Gastroesophageal sphincter (tissue), 4 donors: Measurements from ENCODE around the gene CSGALNACT2. TPM values are rescaled to one million over a fixed set of nuclear protein-coding genes. Genes with fewer than 3 reads are reported as not detected.

Experiments
- ATAC-seq: fragments of 150-250 bp; one replicate; pipeline ENCODE4 v1.9.1; 2016; ENCODE audit warnings: mild to moderate bottlenecking, moderate library complexity
- H3K27ac ChIP-seq, 4 donors: fragments of 200-600 bp; sonication (generic) in 3 of 4; 1 replicate in 3 of 4; 2 replicates in 1 of 4; pipeline ENCODE4 v1.5.1; 2016 to 2019
- H3K27me3 ChIP-seq: fragments of 200-600 bp; sonication (generic); one replicate; pipeline ENCODE4 v1.5.1; 2019
- H3K36me3 ChIP-seq, 2 donors: fragments of 200-600 bp; sonication (generic); one replicate each; pipeline ENCODE4 v1.5.1; 2019; ENCODE audit warnings: control low read depth in 1 of 2
- H3K4me1 ChIP-seq, 3 donors: fragments of 200-600 bp; sonication (generic); 1 replicate in 2 of 3; 2 replicates in 1 of 3; pipeline ENCODE4 v1.5.1; 2016 to 2019; ENCODE audit warnings: control low read depth in 2 of 3
- H3K4me3 ChIP-seq, 2 donors: fragments of 200-600 bp; sonication (generic); one replicate each; pipeline ENCODE4 v1.5.1; 2019; ENCODE audit warnings: mild to moderate bottlenecking in 1 of 2, moderate library complexity in 1 of 2
- H3K9me3 ChIP-seq, 3 donors: fragments of 200-600 bp; sonication (generic); one replicate each; pipeline ENCODE4 v1.5.1; 2017 to 2019; ENCODE audit warnings: control low read depth in 2 of 3
- EP300 ChIP-seq: sonication (generic); formaldehyde crosslinking; IDR thresholded peaks from one replicate; pipeline ENCODE4 v1.6.1; 2017; ENCODE audit warnings: antibody characterized with exemption, mild to moderate bottlenecking
- POLR2A ChIP-seq, 2 donors: fragments of 450-650 bp; IDR thresholded peaks; one replicate each; pipeline ENCODE4 v1.6.1; 2017; ENCODE audit warnings: antibody characterized with exemption in 2 of 2, mild to moderate bottlenecking in 2 of 2, moderate library complexity in 1 of 2
- POLR2AphosphoS5 ChIP-seq: sonication (generic); formaldehyde crosslinking; IDR thresholded peaks from one replicate; pipeline ENCODE4 v1.6.1; 2017; ENCODE audit warnings: antibody characterized with exemption
- WGBS, 2 donors: methylation state at CpG; one replicate each; pipeline ENCODE4 v1.1.5; 2018; ENCODE audit warnings: low coverage in 1 of 2; 5-methylcytosine and 5-hydroxymethylcytosine counted together
- total RNA-seq, 4 donors: library from RNA; depleted of rRNA; stranded (reverse); fragments of >200 nt; gene quantifications; one replicate each; pipeline ENCODE4 v1.1.0, GENCODE V29; 2016
- TF ChIP-seq, protein P1 (sequence below), 4 experiments: fragments of 200-600 bp in 2 of 4; fragments of 450-650 bp in 2 of 4; sonication (generic) in 1 of 4; IDR thresholded peaks; one replicate each; pipeline ENCODE4 v1.5.1; 2017 to 2019; ENCODE audit warnings: antibody characterized with exemption in 4 of 4, mild to moderate bottlenecking in 2 of 4, moderate library complexity in 2 of 4

Gene CSGALNACT2
- total RNA-seq, 4 donors from 2014 or later, result 28.4 to 37.4 (median 32.7) TPM

DNA sequence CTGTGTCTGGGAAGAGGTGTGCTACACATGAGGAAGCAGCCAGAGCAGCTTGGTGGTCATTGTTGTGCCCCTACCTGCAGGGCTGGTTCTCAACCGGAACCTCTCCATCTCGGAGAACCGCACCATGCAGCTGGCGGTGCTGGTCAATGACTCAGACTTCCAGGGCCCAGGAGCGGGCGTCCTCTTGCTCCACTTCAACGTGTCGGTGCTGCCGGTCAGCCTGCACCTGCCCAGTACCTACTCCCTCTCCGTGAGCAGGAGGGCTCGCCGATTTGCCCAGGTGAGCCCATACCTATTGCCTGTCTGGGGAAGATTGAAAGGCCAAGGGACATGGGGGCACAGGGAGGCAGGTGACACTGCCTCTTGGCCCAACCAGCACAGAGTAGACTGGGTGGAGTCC lies 29.3 kb upstream of the CSGALNACT2 start:
- peaks cover 11% of the 10 kb centered on the region for H3K27me3 ChIP-seq

DNA sequence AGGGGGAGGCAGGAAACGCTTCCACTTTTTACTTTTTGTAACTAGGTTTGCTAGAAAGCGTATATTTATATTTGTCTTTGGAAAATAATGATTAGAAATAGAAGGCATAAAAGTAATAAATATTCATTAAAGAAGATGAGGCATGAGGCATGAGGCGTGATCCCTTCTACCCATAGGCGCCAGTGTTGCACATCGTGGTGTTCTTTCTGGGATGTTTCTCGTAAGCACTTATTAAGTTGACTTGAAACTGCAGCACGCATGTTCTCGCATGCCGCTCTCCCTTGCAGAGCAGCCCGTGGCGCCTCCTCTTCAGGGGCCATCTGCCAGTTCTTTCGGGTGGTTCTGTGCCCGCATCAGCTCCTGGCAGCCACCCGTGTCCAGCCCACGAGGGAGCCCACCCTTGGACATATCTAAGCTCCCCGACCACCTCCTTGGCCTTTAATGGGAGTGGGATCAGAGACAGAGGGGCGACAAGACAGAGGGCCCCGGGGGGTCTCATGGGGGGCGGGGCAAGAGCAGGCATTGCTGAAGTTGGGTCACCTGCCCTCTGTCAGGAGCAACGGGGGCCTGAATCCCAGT lies 28.5 kb upstream of the CSGALNACT2 start:
- WGBS, 2 donors, result 79 to 87% methylated on average over 9 to 11 of the region's 20 CpGs
- no peak for ATAC-seq

More for the DNA sequence above, 29.3 kb upstream of the CSGALNACT2 start:
- TF ChIP-seq POLR2AphosphoS5 (no peak), EP300 (no peak), POLR2A (IDR thresholded peaks at IDR 0.05) (no peak)
- TF ChIP-seq, protein P1, sequence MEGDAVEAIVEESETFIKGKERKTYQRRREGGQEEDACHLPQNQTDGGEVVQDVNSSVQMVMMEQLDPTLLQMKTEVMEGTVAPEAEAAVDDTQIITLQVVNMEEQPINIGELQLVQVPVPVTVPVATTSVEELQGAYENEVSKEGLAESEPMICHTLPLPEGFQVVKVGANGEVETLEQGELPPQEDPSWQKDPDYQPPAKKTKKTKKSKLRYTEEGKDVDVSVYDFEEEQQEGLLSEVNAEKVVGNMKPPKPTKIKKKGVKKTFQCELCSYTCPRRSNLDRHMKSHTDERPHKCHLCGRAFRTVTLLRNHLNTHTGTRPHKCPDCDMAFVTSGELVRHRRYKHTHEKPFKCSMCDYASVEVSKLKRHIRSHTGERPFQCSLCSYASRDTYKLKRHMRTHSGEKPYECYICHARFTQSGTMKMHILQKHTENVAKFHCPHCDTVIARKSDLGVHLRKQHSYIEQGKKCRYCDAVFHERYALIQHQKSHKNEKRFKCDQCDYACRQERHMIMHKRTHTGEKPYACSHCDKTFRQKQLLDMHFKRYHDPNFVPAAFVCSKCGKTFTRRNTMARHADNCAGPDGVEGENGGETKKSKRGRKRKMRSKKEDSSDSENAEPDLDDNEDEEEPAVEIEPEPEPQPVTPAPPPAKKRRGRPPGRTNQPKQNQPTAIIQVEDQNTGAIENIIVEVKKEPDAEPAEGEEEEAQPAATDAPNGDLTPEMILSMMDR (IDR thresholded peaks at IDR 0.05), result no peak
- no peak overlapping the region for H3K4me3 ChIP-seq
- no peak overlapping the region for H3K27ac ChIP-seq
- H3K36me3 ChIP-seq, result no peaks in the 10 kb centered on the region
- no peak for ATAC-seq
- H3K4me1 ChIP-seq, result peaks cover 0 to 21% (median 6%) of the 10 kb centered on the region in 3 donors
- H3K9me3 ChIP-seq, result no peaks in the 10 kb centered on the region
- no CpG with 5 or more reads among the region's 12 CpGs for WGBS, 2 donors

DNA sequence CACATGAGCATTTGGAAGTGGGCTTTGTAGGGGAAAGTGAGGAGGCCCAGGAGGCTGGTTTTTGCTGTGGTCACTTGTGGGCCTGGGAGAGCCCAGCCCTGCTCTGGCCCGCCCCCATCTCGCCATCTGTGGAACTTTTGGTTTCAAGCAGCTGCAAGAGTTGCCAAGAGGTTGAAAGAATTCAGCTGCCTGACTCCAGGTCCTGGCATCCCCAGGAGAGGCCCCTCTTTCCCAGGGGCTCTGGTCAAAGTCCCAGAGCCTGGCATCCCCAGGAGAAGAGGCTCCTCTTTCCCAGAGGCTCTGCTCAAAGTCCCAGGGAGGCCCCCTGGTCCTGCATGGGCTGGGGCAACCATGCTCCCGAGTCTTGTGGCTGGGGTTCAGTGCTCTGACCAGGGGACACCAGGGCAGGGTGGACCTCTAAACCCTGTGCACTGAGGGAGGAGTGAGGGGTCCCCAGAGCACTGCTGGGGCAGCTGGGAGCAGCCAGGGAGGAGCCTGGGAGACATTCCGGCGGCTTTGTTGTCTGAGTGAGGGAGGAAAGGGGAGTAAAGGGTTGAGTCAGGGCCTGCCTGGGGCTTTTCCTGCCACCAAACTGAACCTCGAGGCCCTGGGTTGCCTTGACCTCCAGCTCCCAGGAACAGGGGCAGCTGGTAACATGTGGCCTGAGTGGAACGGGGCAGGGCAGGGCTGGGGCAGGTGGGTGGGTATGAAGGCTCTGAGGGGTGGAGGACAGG lies 27.7 kb upstream of the CSGALNACT2 start:
- Histone ChIP-seq H3K27ac (no peak overlapping the region), H3K36me3 (no peaks in the 10 kb centered on the region), H3K4me3 (no peak overlapping the region), H3K27me3 (no peaks in the 10 kb centered on the region), H3K9me3 (no peaks in the 10 kb centered on the region), H3K4me1 (peaks cover 0 to 8% (median 0%) of the 10 kb centered on the region in 3 donors)
- WGBS, 2 donors, result no CpG with 5 or more reads among the region's 7 CpGs
- ATAC-seq, result no peak
- TF ChIP-seq EP300 (no peak), POLR2AphosphoS5 (no peak), POLR2A (IDR thresholded peaks at IDR 0.05) (no peak)
- TF ChIP-seq, protein P1 (IDR thresholded peaks at IDR 0.05), result no peak

More for the DNA sequence above, 28.5 kb upstream of the CSGALNACT2 start:
- H3K27me3 ChIP-seq, result peaks cover 4% of the 10 kb centered on the region
- peaks cover 0 to 16% (median 4%) of the 10 kb centered on the region in 3 donors for H3K4me1 ChIP-seq
- no peak overlapping the region for H3K27ac ChIP-seq
- no peak for TF ChIP-seq EP300
- TF ChIP-seq, protein P1 (IDR thresholded peaks at IDR 0.05), result no peak
- TF ChIP-seq POLR2A (IDR thresholded peaks at IDR 0.05), result no peak
- no peak for TF ChIP-seq POLR2AphosphoS5
- H3K36me3 ChIP-seq, result no peaks in the 10 kb centered on the region
- no peak overlapping the region for H3K4me3 ChIP-seq
- H3K9me3 ChIP-seq, result no peaks in the 10 kb centered on the region

DNA sequence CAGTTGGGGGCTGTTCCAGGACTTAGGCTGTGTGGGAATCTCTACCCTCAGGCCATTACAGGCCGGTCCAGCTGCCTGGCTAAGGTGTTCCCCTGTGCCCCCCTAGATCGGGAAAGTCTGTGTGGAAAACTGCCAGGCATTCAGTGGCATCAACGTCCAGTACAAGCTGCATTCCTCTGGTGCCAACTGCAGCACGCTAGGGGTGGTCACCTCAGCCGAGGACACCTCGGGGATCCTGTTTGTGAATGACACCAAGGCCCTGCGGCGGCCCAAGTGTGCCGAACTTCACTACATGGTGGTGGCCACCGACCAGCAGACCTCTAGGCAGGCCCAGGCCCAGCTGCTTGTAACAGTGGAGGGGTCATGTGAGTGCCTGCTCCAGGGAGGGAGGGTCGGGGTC lies 27.1 kb upstream of the CSGALNACT2 start:
- Histone ChIP-seq H3K4me1 (peaks cover 0 to 2% (median 0%) of the 10 kb centered on the region in 3 donors), H3K4me3 (no peak overlapping the region), H3K27ac (no peak overlapping the region), H3K9me3 (no peaks in the 10 kb centered on the region), H3K27me3 (no peaks in the 10 kb centered on the region), H3K36me3 (no peaks in the 10 kb centered on the region)
- no peak for ATAC-seq
- no peak for TF ChIP-seq POLR2AphosphoS5
- TF ChIP-seq, protein P1 (IDR thresholded peaks at IDR 0.05), result no peak
- no peak for TF ChIP-seq EP300
- TF ChIP-seq POLR2A (IDR thresholded peaks at IDR 0.05), result no peak
- WGBS, 2 donors, result no CpG with 5 or more reads among the region's 11 CpGs
